ENCODE measurements around the gene LDHAL6B.

DNA sequence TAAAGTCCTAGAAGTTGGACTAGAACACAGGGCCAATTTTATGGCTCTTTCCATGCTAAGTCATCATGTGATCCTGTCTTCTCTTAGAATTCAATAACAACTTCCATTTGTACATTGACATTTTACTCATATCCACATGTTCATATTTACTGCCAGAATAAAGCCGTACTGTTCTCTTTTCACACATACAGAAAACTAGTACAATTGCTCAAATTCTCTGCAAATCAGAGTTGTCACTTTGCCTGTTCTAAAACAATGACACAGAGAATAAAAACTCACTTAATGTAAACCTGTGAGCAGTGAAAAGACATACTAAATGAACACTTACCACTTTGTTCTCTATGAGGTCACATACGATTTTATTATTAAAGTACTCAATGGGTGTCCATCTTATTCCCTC lies 3.5 kb downstream of the LDHAL6B start:
- TF ChIP-seq GATA2 (IDR thresholded peaks at IDR 0.05; ENCODE audit: low read depth, low read length) (no peak), GATA3 (IDR thresholded peaks at IDR 0.05; ENCODE audit: low read depth, low read length) (no peak)
